ENCODE data around the gene PDZD2. TPM values are rescaled to one million over a fixed set of nuclear protein-coding genes. Genes with fewer than 3 reads are reported as not detected.

PDZD2 gene
- total RNA-seq, 1 donor from 2014 or later, result 1.1 TPM

- Histone ChIP-seq H3K27ac (no peak overlapping the region), H3K4me2 (no peak overlapping the region), H3K27me3 (no peaks in the 10 kb centered on the region), H3K4me3 (no peak overlapping the region), H3K4me1 (peaks cover 24% of the 10 kb centered on the region), H3K36me3 (no peaks in the 10 kb centered on the region), H2AFZ (replicated peaks) (no peak overlapping the region), H4K20me1 (ENCODE audit: low read depth) (peaks cover 50% of the 10 kb centered on the region), H3F3A (ENCODE audit: low read depth) (peaks cover 14% of the 10 kb centered on the region), H3K9ac (no peak overlapping the region), H3K9me3 (ENCODE audit: low read depth) (no peaks in the 10 kb centered on the region), H3K79me2 (ENCODE audit: low read depth) (peaks cover 100% of the 10 kb centered on the region)
- Mint-ChIP-seq H3K36me3 (peaks cover 23% of the 10 kb centered on the region), H3K27ac (no peak overlapping the region), H3K4me3 (no peak overlapping the region), H3K27me3 (ENCODE audit: insufficient read depth, low read depth) (peaks cover 2% of the 10 kb centered on the region), H3K9me3 (peaks cover 11% of the 10 kb centered on the region), H3K4me1 (no peaks in the 10 kb centered on the region)
- TF ChIP-seq CTCF (IDR thresholded peaks at IDR 0.05) (no peak), EZH2 (IDR thresholded peaks at IDR 0.05) (no peak), EZH2phosphoT487 (IDR thresholded peaks at IDR 0.05) (no peak)
- no peak for DNase-seq (ENCODE audit: low spot score)
Measured at GRCh38 chr5:32160228-32160627, 521.3 kb downstream of the PDZD2 start.

Small RNA genes within 50 kb of the gene (microRNA-seq; reads per million reads assigned to microRNA genes)
- not detected for gene MIR4279

Small RNA genes within 50 kb of the gene (small RNA-seq; reads per million reads assigned to genes)
- gene AC025458.1, result 0.07 reads per million
- not detected for gene MIR4279
- not detected for gene RF00019
- not detected for gene RNU6-358P
- gene RNU6-363P, result not detected
- not detected for gene RNU6-760P

Other genes starting within 250 kb of the PDZD2 start
- 61.6 and 80.3 TPM in 2 replicates for gene DROSHA, start 107.0 kb upstream of the PDZD2 start, total RNA-seq (ENCODE audit: low replicate concordance)
- gene C5orf22, start 106.8 kb upstream of the PDZD2 start, total RNA-seq (ENCODE audit: low replicate concordance), result 37.5 and 60.8 TPM in 2 replicates

Data from neural progenitor cell (in vitro differentiated cells).